ENCODE data around the gene HPSE2.

- TF ChIP-seq CTCF (conservative IDR thresholded peaks at IDR 0.05) (no peak), EZH2 (IDR thresholded peaks at IDR 0.05; ENCODE audit: low read depth) (no peak)
Measured at GRCh38 chr10:98458809-98459784, 776.6 kb downstream of the HPSE2 start.

All from PC-9 (cell line).